Measurements from ENCODE around the gene TSHZ1.

DNA sequence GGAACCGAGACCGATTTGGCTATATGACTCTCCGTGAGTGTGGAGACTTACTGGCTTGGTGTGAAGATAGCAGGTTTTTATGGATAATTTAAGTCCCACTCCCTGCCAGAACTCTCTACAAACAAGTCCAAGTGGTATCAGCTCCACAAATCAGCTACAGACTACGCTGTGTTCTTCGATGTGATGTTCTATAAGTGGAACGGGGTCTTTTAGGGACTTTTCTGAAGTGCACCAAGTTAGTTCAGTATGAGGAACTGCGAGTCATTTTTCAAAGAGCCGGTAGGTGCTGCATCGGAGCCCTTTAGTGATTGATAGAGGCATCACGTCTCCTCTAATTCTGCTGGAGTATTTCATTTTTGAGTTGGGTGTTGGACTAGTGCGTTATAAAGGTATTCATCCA lies 107.1 kb downstream of the TSHZ1 start:
- TF ChIP-seq RAD21 (IDR thresholded peaks at IDR 0.05; ENCODE audit: low read depth) (no peak), TAF1 (IDR thresholded peaks at IDR 0.05; ENCODE audit: low read depth) (no peak), EP300 (IDR thresholded peaks at IDR 0.05; ENCODE audit: borderline replicate concordance) (no peak)
